ENCODE results near the gene PDCD2L.

DNA sequence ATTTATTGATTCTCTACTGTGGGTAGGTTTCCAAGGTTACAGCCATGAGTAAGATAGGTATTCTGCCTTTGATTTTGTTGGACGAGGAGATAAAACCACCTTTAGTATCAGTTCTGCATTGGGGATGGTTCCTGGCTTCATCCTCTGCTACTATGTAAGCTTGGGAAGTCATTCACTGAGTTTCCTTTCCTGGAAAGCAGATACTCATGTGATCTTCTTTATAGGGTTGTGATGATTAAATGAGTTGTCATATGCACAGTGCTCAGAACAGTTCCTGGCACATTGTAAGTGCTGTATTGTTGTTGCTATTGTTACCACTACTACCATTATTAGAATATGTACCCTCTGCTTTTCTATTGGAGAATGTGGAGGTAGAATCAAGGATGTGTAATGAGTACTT, 64.2 kb downstream of the PDCD2L start:
- TF ChIP-seq ATF7 (IDR thresholded peaks at IDR 0.05; ENCODE audit: low read depth) (no peak), SREBF2 (IDR thresholded peaks at IDR 0.05; ENCODE audit: low read length) (no peak), BHLHE40 (IDR thresholded peaks at IDR 0.05; ENCODE audit: borderline replicate concordance in 1 of 2, low read depth in 2 of 2, low read length in 1 of 2) (no peak), NR2C1 (IDR thresholded peaks at IDR 0.05) (no peak), JUND (IDR thresholded peaks at IDR 0.05; ENCODE audit: low read depth, low read length) (no peak)
- TF ChIP-seq, protein P1, sequence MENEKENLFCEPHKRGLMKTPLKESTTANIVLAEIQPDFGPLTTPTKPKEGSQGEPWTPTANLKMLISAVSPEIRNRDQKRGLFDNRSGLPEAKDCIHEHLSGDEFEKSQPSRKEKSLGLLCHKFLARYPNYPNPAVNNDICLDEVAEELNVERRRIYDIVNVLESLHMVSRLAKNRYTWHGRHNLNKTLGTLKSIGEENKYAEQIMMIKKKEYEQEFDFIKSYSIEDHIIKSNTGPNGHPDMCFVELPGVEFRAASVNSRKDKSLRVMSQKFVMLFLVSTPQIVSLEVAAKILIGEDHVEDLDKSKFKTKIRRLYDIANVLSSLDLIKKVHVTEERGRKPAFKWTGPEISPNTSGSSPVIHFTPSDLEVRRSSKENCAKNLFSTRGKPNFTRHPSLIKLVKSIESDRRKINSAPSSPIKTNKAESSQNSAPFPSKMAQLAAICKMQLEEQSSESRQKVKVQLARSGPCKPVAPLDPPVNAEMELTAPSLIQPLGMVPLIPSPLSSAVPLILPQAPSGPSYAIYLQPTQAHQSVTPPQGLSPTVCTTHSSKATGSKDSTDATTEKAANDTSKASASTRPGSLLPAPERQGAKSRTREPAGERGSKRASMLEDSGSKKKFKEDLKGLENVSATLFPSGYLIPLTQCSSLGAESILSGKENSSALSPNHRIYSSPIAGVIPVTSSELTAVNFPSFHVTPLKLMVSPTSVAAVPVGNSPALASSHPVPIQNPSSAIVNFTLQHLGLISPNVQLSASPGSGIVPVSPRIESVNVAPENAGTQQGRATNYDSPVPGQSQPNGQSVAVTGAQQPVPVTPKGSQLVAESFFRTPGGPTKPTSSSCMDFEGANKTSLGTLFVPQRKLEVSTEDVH (IDR thresholded peaks at IDR 0.05; ENCODE audit: low read depth, partially characterized antibody): no peak
- TF ChIP-seq, protein P2, sequence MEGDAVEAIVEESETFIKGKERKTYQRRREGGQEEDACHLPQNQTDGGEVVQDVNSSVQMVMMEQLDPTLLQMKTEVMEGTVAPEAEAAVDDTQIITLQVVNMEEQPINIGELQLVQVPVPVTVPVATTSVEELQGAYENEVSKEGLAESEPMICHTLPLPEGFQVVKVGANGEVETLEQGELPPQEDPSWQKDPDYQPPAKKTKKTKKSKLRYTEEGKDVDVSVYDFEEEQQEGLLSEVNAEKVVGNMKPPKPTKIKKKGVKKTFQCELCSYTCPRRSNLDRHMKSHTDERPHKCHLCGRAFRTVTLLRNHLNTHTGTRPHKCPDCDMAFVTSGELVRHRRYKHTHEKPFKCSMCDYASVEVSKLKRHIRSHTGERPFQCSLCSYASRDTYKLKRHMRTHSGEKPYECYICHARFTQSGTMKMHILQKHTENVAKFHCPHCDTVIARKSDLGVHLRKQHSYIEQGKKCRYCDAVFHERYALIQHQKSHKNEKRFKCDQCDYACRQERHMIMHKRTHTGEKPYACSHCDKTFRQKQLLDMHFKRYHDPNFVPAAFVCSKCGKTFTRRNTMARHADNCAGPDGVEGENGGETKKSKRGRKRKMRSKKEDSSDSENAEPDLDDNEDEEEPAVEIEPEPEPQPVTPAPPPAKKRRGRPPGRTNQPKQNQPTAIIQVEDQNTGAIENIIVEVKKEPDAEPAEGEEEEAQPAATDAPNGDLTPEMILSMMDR (IDR thresholded peaks at IDR 0.05 in 2 of 3, conservative IDR thresholded peaks at IDR 0.05 in 1 of 3; ENCODE audit: control insufficient read depth in 2 of 3, extremely low read depth in 1 of 3, insufficient read depth in 1 of 3, low read depth in 3 of 3, low read length in 3 of 3): no peak
